Measurements from ENCODE around the gene PABPC1L2B. TPM values are rescaled to one million over a fixed set of nuclear protein-coding genes. Genes with fewer than 3 reads are reported as not detected.
"Not testable (repeated sequence)": the region's sequence is repeated elsewhere in the genome, so short reads cannot be mapped to it uniquely, and the experiment has no call there.

PABPC1L2B gene
- not detected in 2 replicates for total RNA-seq

DNA sequence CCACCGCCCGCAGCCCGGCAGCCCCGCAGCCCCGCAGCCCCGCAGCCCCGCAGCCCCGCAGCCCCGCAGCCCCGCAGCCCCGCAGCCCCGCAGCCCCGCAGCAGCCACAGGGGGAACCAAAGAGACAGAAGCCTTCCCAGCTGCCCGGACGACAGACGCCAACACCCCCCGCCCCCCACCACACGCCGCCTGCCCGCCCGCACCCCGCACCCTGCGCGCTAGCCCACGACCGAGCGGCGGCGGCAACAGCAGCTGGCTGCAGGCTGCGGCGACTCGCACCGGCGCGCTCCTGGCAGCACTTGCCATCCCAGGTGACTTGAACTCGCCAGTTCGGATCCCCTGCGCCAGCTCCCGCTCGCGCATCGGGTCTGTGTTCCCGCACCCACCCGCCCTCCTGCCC lies at the start of gene PABPC1L2B:
PABPC1L2B (plus strand) TSS at position 207 of the 400 bp plus-strand sequence. CDS start 704 bp downstream, outside the sequence.
- not testable (repeated sequence) for DNase-seq

GRCh38 chrX:72959971-72960370 lies 42.8 kb upstream of the PABPC1L2B start:
- not testable (repeated sequence) for DNase-seq

GRCh38 chrX:72971859-72972258 lies 30.9 kb upstream of the PABPC1L2B start:
- DNase-seq = not testable (repeated sequence)

DNA sequence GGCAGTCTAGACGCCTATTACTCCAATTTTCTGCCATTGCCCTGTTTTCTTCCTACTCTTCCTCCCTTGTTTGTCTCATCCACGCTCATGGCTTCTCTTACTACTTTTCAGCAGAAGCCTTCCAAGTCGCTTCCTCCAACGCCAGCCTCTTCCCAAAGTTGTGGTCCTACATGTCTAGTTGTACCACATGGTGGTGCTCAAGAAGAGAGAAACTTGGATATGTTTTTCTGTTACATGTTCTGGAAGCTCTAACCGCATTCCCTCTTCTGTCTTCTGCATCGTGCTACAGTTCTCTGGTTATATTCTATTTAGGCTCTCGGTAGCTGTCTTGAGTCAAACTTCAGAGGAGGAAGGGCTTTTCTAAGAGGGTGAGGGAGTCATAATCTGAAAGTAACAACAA lies 27.9 kb upstream of the PABPC1L2B start:
- DNase-seq = not testable (repeated sequence)

GRCh38 chrX:72980894-72981469 lies 21.8 kb upstream of the PABPC1L2B start:
- DNase-seq = not testable (repeated sequence)

DNA sequence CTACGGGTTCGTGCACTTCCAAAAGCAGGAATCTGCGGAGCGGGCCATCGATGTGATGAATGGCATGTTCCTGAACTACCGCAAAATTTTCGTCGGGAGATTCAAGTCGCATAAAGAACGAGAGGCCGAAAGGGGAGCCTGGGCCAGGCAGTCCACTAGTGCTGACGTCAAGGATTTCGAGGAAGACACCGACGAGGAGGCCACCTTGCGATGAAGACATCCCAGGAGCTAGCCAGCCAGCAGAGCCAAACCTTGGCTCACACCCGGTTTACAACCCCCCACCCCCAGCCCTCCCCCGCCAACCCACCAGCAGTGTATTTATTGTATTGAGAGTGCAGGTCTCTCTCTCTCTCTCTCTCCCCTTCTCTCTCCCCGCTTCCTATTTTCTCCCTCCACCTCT lies 1.3 kb downstream of the PABPC1L2B start:
- DNase-seq = not testable (repeated sequence)

DNA sequence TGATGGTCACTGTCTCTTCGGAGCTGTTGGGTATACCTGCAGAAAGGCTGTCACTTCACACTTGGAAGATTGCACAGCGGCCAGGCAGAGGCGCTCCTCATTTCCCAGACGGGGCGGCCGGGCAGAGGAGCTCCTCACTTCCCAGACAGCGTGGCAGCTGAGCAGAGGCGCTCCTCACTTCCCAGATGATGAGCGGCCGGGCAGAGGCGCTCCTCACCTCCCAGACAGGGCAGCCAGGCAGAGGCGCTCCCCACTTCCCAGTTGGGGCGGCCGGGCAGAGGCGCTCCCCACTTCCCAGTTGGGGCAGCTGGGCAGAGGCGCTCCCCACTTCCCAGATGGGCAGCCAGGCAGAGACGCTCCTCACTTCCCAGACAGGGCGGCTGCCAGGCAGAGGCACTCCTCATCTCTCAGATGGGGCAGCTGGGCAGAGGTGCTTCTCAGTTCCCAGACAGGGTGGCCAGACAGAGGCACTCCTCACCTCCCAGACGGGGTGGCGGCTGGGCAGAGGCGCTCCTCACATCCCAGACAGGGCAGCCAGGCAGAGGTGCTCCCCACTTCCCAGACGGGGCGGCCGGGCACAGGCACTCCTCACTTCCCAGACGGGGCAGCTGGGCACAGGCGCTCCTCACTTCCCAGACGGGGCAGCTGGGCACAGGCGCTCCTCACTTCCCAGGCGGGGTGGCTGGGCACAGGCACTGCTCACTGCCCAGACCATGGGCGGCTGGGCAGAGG lies 18.8 kb downstream of the PABPC1L2B start:
- no peak for DNase-seq

- not testable (repeated sequence) for DNase-seq
These were observed 19.3 kb downstream of the PABPC1L2B start for GRCh38 chrX:73022093-73022445.

DNA sequence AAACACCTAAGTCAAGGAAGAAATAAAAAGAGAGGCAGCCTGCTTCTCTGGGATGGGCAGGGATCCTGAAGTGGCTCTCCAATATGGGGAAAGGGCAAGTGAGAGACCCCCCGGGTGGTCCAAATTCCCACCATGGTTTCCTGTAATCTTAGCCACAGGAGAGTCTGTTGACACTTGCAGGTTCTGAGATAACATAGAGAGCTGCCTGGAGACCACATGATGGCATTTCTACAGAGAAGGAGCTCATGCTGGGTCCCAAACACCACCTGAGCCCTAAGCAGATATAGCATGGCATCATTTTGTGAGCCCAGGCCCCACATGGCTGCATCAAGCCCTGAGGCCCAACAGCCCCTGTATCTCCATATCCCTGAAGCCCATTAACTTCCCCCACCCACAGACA lies 26.1 kb downstream of the PABPC1L2B start:
- DNase-seq = no peak

Other genes starting within 250 kb of the PABPC1L2B start
- not detected in 2 replicates for gene DMRTC1B, start 226.0 kb upstream of the PABPC1L2B start, total RNA-seq
- not detected in 2 replicates for gene FAM236B, start 220.3 kb upstream of the PABPC1L2B start, total RNA-seq
- not detected in 2 replicates for gene FAM236D, start 194.7 kb upstream of the PABPC1L2B start, total RNA-seq
- not detected in 2 replicates for gene FAM236C, start 90.3 kb upstream of the PABPC1L2B start, total RNA-seq
- gene FAM236A, start 64.7 kb upstream of the PABPC1L2B start, total RNA-seq = not detected in 2 replicates
- gene DMRTC1, start 59.1 kb upstream of the PABPC1L2B start, total RNA-seq = not detected in 2 replicates
- not detected in 2 replicates for gene PABPC1L2A, start 76.6 kb downstream of the PABPC1L2B start, total RNA-seq
- 2.2 and 2.8 TPM in 2 replicates for gene NAP1L2, start 211.9 kb downstream of the PABPC1L2B start, total RNA-seq

Data from dermis blood vessel endothelial cell (primary cell).